ENCODE data around the gene LCE1C.

Gene LCE1C

GRCh38 chr1:152786077-152786476, 20.4 kb downstream of the LCE1C start, which contains the start of gene LCE1E:
Gene LCE1E, plus strand, starts transcription at chr1:152786257. Its CDS starts 1,043 bp downstream, at chr1:152787300.
- no peak for TF ChIP-seq EGR1 (IDR thresholded peaks at IDR 0.05)
- TF ChIP-seq FOXM1 (IDR thresholded peaks at IDR 0.05; ENCODE audit: borderline replicate concordance, low read depth): no peak
- no peak for TF ChIP-seq ZBTB7A (IDR thresholded peaks at IDR 0.05; ENCODE audit: low read depth)
- TF ChIP-seq YY1 (IDR thresholded peaks at IDR 0.05; ENCODE audit: low read depth): no peak
- no peak for TF ChIP-seq TAF1 (IDR thresholded peaks at IDR 0.05; ENCODE audit: low read depth)
- TF ChIP-seq CEBPB (IDR thresholded peaks at IDR 0.05): no peak
- no peak for TF ChIP-seq USF1 (IDR thresholded peaks at IDR 0.05)
- TF ChIP-seq CREB1 (IDR thresholded peaks at IDR 0.05; ENCODE audit: low read depth): no peak
- no peak for TF ChIP-seq MAX (IDR thresholded peaks at IDR 0.05)
- no peak for TF ChIP-seq TCF12 (IDR thresholded peaks at IDR 0.05; ENCODE audit: low read depth)
- TF ChIP-seq EP300 (IDR thresholded peaks at IDR 0.05; ENCODE audit: borderline replicate concordance): no peak
- no peak for TF ChIP-seq RAD21 (IDR thresholded peaks at IDR 0.05; ENCODE audit: low read depth)
- no peak for TF ChIP-seq NFIC (IDR thresholded peaks at IDR 0.05)
- TF ChIP-seq TEAD4 (IDR thresholded peaks at IDR 0.05): no peak
- no peak for TF ChIP-seq REST (IDR thresholded peaks at IDR 0.05; ENCODE audit: low read depth)

- no peak for TF ChIP-seq RAD21 (IDR thresholded peaks at IDR 0.05; ENCODE audit: low read depth)
- no peak for TF ChIP-seq TCF12 (IDR thresholded peaks at IDR 0.05; ENCODE audit: low read depth)
- no peak for TF ChIP-seq EP300 (IDR thresholded peaks at IDR 0.05; ENCODE audit: borderline replicate concordance)
- TF ChIP-seq USF1 (IDR thresholded peaks at IDR 0.05): no peak
- no peak for TF ChIP-seq EGR1 (IDR thresholded peaks at IDR 0.05)
- TF ChIP-seq TEAD4 (IDR thresholded peaks at IDR 0.05): no peak
- no peak for TF ChIP-seq FOXM1 (IDR thresholded peaks at IDR 0.05; ENCODE audit: borderline replicate concordance, low read depth)
- TF ChIP-seq CEBPB (IDR thresholded peaks at IDR 0.05): no peak
- no peak for TF ChIP-seq NFIC (IDR thresholded peaks at IDR 0.05)
- TF ChIP-seq YY1 (IDR thresholded peaks at IDR 0.05; ENCODE audit: low read depth): no peak
- no peak for TF ChIP-seq CREB1 (IDR thresholded peaks at IDR 0.05; ENCODE audit: low read depth)
- no peak for TF ChIP-seq REST (IDR thresholded peaks at IDR 0.05; ENCODE audit: low read depth)
- TF ChIP-seq MAX (IDR thresholded peaks at IDR 0.05): no peak
- no peak for TF ChIP-seq ZBTB7A (IDR thresholded peaks at IDR 0.05; ENCODE audit: low read depth)
- TF ChIP-seq TAF1 (IDR thresholded peaks at IDR 0.05; ENCODE audit: low read depth): no peak
Measured at GRCh38 chr1:152783095-152783494, 23.4 kb downstream of the LCE1C start.

- TF ChIP-seq FOXM1 (IDR thresholded peaks at IDR 0.05; ENCODE audit: borderline replicate concordance, low read depth) (no peak), YY1 (IDR thresholded peaks at IDR 0.05; ENCODE audit: low read depth) (no peak), USF1 (IDR thresholded peaks at IDR 0.05) (no peak), TAF1 (IDR thresholded peaks at IDR 0.05; ENCODE audit: low read depth) (no peak), EP300 (IDR thresholded peaks at IDR 0.05; ENCODE audit: borderline replicate concordance) (no peak), ZBTB7A (IDR thresholded peaks at IDR 0.05; ENCODE audit: low read depth) (no peak), NFIC (IDR thresholded peaks at IDR 0.05) (no peak), REST (IDR thresholded peaks at IDR 0.05; ENCODE audit: low read depth) (no peak), MAX (IDR thresholded peaks at IDR 0.05) (no peak), EGR1 (IDR thresholded peaks at IDR 0.05) (no peak), TEAD4 (IDR thresholded peaks at IDR 0.05) (no peak), TCF12 (IDR thresholded peaks at IDR 0.05; ENCODE audit: low read depth) (no peak), RAD21 (IDR thresholded peaks at IDR 0.05; ENCODE audit: low read depth) (no peak), CEBPB (IDR thresholded peaks at IDR 0.05) (no peak), CREB1 (IDR thresholded peaks at IDR 0.05; ENCODE audit: low read depth) (no peak)
Measured at GRCh38 chr1:152777510-152778137, 28.8 kb downstream of the LCE1C start.

Data from Ishikawa (cell line).